AG04450 (cell line): ENCODE results near the gene MEIKIN. TPM values are rescaled to one million over a fixed set of nuclear protein-coding genes. Genes with fewer than 3 reads are reported as not detected.
A peak's percentile ranks its signal among the peaks of the same experiment; 100 is the strongest.

Experiments used
- CTCF ChIA-PET: fragments of 300-600, 350-600 bp; formaldehyde crosslinking; extraction: SDS; loops from one replicate; lab custom pipeline; 2022; ENCODE audit warnings: antibody characterized with exemption, inconsistent platforms; lab: Charles Lee
- POLR2A ChIA-PET: fragments of 350-600 bp; formaldehyde crosslinking; extraction: SDS; loops from one replicate; lab custom pipeline; 2021; ENCODE audit warnings: antibody characterized with exemption, inconsistent platforms; lab: Yijun Ruan, JAX
- DNase-seq: peaks from one replicate; pipeline ENCODE4 v3.0.0-alpha.2; 2011; ENCODE audit warnings: low read depth, low spot score
- H3K27ac ChIP-seq: one replicate; pipeline ENCODE4 v1.5.1; 2012; ENCODE audit warnings: low read depth, low read length, control low read depth
- H3K27me3 ChIP-seq: one replicate; pipeline ENCODE4 v1.6.0; 2012; ENCODE audit warnings: low read length; ENCODE audit not compliant: control insufficient read depth, insufficient read depth
- H3K4me3 ChIP-seq: 2 replicates; pipeline ENCODE4 v1.5.1; 2011; ENCODE audit warnings: mild to moderate bottlenecking, low read depth, low read length, control low read depth
- H3K9me3 ChIP-seq: 2 replicates; pipeline ENCODE4 v1.5.1; 2012; ENCODE audit warnings: low read length; ENCODE audit not compliant: control insufficient read depth, insufficient read depth
- CTCF ChIP-seq: IDR thresholded peaks from 2 replicates; pipeline ENCODE4 v1.5.1; 2011; ENCODE audit warnings: low read depth, low read length, control low read depth, inconsistent platforms
- polyA plus RNA-seq: library from polyadenylated mRNA; depleted of rRNA; stranded (reverse); fragments of >200 nt; gene quantifications from 2 replicates; pipeline ENCODE4 v1.2.3, GENCODE V29; 2011

The MEIKIN gene
- polyA plus RNA-seq, 1 experiment: not detected

GRCh38 chr5:131795228-131795627 lies 150.2 kb downstream of the MEIKIN start:
- no peak for DNase-seq
- H3K27ac ChIP-seq: no peak overlapping the region
- TF ChIP-seq CTCF: no peak
- H3K27me3 ChIP-seq: no peaks in the 10 kb centered on the region
- ChIA-PET POLR2A (no interaction called here), CTCF (no interaction called here)
- peak overlapping the region; percentile 83 for H3K4me3 ChIP-seq
- peaks cover 4% of the 10 kb centered on the region; the same call in 1 of the 2 replicates for H3K9me3 ChIP-seq

GRCh38 chr5:131794586-131794985 lies 150.9 kb downstream of the MEIKIN start:
- CTCF ChIA-PET: no interaction called here
- POLR2A ChIA-PET: no interaction called here
- H3K4me3 ChIP-seq: peak overlapping the region; percentile 8
- no peak for DNase-seq
- H3K27me3 ChIP-seq: no peaks in the 10 kb centered on the region
- H3K27ac ChIP-seq: no peak overlapping the region
- H3K9me3 ChIP-seq: peaks cover 4% of the 10 kb centered on the region; the same call in 1 of the 2 replicates
- no peak for TF ChIP-seq CTCF

GRCh38 chr5:131792896-131793295 lies 152.6 kb downstream of the MEIKIN start:
- TF ChIP-seq CTCF: no peak
- CTCF ChIA-PET: no interaction called here
- no peak for DNase-seq

GRCh38 chr5:131791866-131792265 lies 153.6 kb downstream of the MEIKIN start:
- no peak overlapping the region for H3K4me3 ChIP-seq
- peaks cover 4% of the 10 kb centered on the region; the same call in 1 of the 2 replicates for H3K9me3 ChIP-seq

More at GRCh38 chr5:131792896-131793295, 152.6 kb downstream of the MEIKIN start:
- Histone ChIP-seq H3K4me3 (no peak overlapping the region), H3K27ac (no peak overlapping the region), H3K9me3 (peaks cover 4% of the 10 kb centered on the region; the same call in 1 of the 2 replicates), H3K27me3 (no peaks in the 10 kb centered on the region)
- POLR2A ChIA-PET: no interaction called here

More at GRCh38 chr5:131791866-131792265, 153.6 kb downstream of the MEIKIN start:
- no peak for DNase-seq
- H3K27me3 ChIP-seq: no peaks in the 10 kb centered on the region
- CTCF ChIA-PET: no interaction called here
- POLR2A ChIA-PET: interaction anchor here (0.6 kb wide), 2 partner anchors 130 to 165 kb away, joined by 3 read pairs; no protein-coding TSS in a partner anchor
- no peak for TF ChIP-seq CTCF
- H3K27ac ChIP-seq: no peak overlapping the region
